HepG2 (cell line): ENCODE data around the gene PIGO. TPM values are rescaled to one million over a fixed set of nuclear protein-coding genes. Genes with fewer than 3 reads are reported as not detected.

Source experiments
- ATAC-seq: fragments of 200-7000 bp; cut with Tn5 transposase; 3 replicates; pipeline ENCODE4 v1.9.1; 2020; ENCODE audit warnings: mild to moderate bottlenecking, moderate library complexity
- BruUV-seq: library from RNA; stranded (reverse); fragments of 400-500 nt; replicated peaks from 2 replicates; lab custom pipeline; 2021; lab: Mats Ljungman, UMichigan
- CTCF ChIA-PET: fragments of 300-600 bp; formaldehyde crosslinking; extraction: SDS; loops from one replicate; lab custom pipeline; 2021; ENCODE audit warnings: low total read pairs, inconsistent platforms, low intra/inter-chr PET ratio; lab: Yijun Ruan, JAX
- POLR2A ChIA-PET: fragments of 350-600 bp; sonication (Branson Sonifier 250); formaldehyde crosslinking; loops from one replicate; lab custom pipeline; 2020; ENCODE audit warnings: antibody characterized with exemption, inconsistent platforms; lab: Yijun Ruan, JAX
- DNase-seq: peaks from one replicate; pipeline ENCODE4 v3.0.0-alpha.2; 2015; ENCODE audit warnings: low spot score
- FAIRE-seq: peaks from 3 replicates; lab custom pipeline; 2011; peaks lifted over from hg19 to GRCh38; lab: Jason Lieb, UNC
- H2AFZ ChIP-seq: one replicate; pipeline ENCODE4 v1.6.1; 2011; ENCODE audit warnings: low read length, inconsistent platforms
- H3K27ac ChIP-seq: fragments of 300-600 bp; 3 replicates; pipeline ENCODE4 v1.8.0; 2011; ENCODE audit warnings: mixed run types, mild to moderate bottlenecking, mixed read lengths, low read length, inconsistent platforms; ENCODE audit not compliant: insufficient read depth; ENCODE audit errors: extremely low read length
- H3K27me3 ChIP-seq, 2 experiments: fragments of 200-600 bp in 1 of 2; 2 replicates in 1 of 2; 3 replicates in 1 of 2; pipeline versions ENCODE4 v1.6.0 to v1.8.0; 2011; ENCODE audit warnings: low read length in 2 of 2, mild to moderate bottlenecking in 2 of 2, moderate library complexity in 2 of 2, inconsistent platforms in 1 of 2; ENCODE audit not compliant: insufficient read depth in 2 of 2, control insufficient read depth in 1 of 2
- H3K36me3 ChIP-seq, 2 experiments: fragments of 200-600 bp in 1 of 2; replicated peaks in 1 of 2; 2 replicates in 1 of 2; 3 replicates in 1 of 2; pipeline versions ENCODE4 v1.5.1 to v1.8.0; 2011; ENCODE audit warnings: low read length in 2 of 2, inconsistent platforms in 1 of 2; ENCODE audit not compliant: insufficient read depth in 2 of 2, control insufficient read depth in 1 of 2
- H3K4me1 ChIP-seq: 2 replicates; pipeline ENCODE4 v1.5.1; 2012; ENCODE audit warnings: low read length, inconsistent platforms; ENCODE audit not compliant: insufficient read depth
- H3K4me2 ChIP-seq: 2 replicates; pipeline ENCODE4 v1.6.0; 2011; ENCODE audit warnings: low read depth, low read length, inconsistent platforms
- H3K4me3 ChIP-seq, 3 experiments: fragments of 200-600 bp in 1 of 3; sonication (generic), shearing (Covaris generic) in 1 of 3; replicated peaks in 1 of 3; 2 replicates each; pipeline ENCODE4 v1.5.1; 2011 to 2016; ENCODE audit warnings: low read length in 3 of 3, inconsistent platforms in 2 of 3, low read depth in 2 of 3, mild to moderate bottlenecking in 2 of 3, control low read depth in 1 of 3, mixed read lengths in 1 of 3; ENCODE audit not compliant: insufficient read depth in 1 of 3
- H3K79me2 ChIP-seq: one replicate; pipeline ENCODE4 v1.6.1; 2011; ENCODE audit warnings: low read length, inconsistent platforms; ENCODE audit not compliant: insufficient read depth
- H3K9ac ChIP-seq: 2 replicates; pipeline ENCODE4 v1.6.0; 2011; ENCODE audit warnings: mild to moderate bottlenecking, low read depth, low read length, inconsistent platforms; ENCODE audit not compliant: insufficient read depth
- H3K9me3 ChIP-seq: 2 replicates; pipeline ENCODE4 v1.5.1; 2012; ENCODE audit warnings: mild to moderate bottlenecking, low read length
- H4K20me1 ChIP-seq: 2 replicates; pipeline ENCODE4 v1.6.0; 2011; ENCODE audit warnings: inconsistent platforms, mild to moderate bottlenecking, low read length, moderate library complexity; ENCODE audit not compliant: insufficient read depth
- AKAP8 ChIP-seq: sonication (generic); formaldehyde crosslinking; IDR thresholded peaks from 2 replicates; pipeline ENCODE4 v1.5.1; 2020; ENCODE audit warnings: mild to moderate bottlenecking, missing genetic modification reagents
- FOXP1 ChIP-seq, 2 experiments: fragments of 450-650 bp in 1 of 2; IDR thresholded peaks; 2 replicates each; pipeline ENCODE4 v1.6.1; 2017 to 2018; ENCODE audit warnings: antibody characterized with exemption in 1 of 2
- SKIL ChIP-seq: sonication (generic); formaldehyde crosslinking; IDR thresholded peaks from 2 replicates; pipeline ENCODE4 v1.8.0; 2022; ENCODE audit warnings: missing genetic modification reagents, mild to moderate bottlenecking, moderate library complexity, borderline replicate concordance
- SMAD1 ChIP-seq: sonication (generic); formaldehyde crosslinking; IDR thresholded peaks from 2 replicates; pipeline ENCODE4 v1.4.0; 2020; ENCODE audit warnings: missing genetic modification reagents, low read depth, mild to moderate bottlenecking, borderline replicate concordance
- ZKSCAN1 ChIP-seq: fragments of 150-350 bp; IDR thresholded peaks from 2 replicates; pipeline ENCODE4 v1.6.1; 2014; ENCODE audit warnings: low read length
- ZKSCAN8 ChIP-seq: IDR thresholded peaks from 2 replicates; pipeline ENCODE4 v1.6.1; 2016; ENCODE audit warnings: borderline replicate concordance, missing genetic modification reagents, missing compliant biosample characterization
- WGBS: methylation state at CpG from one replicate; pipeline ENCODE4 v1.1.6; 2017; ENCODE audit warnings: low lambda C conversion rate; 5-methylcytosine and 5-hydroxymethylcytosine counted together
- in situ Hi-C: cut with HindIII; loops from 2 replicates; pipeline ENCODE4 v1.10.0; 2017; ENCODE audit warnings: low pct_unique_long_range_greater_than_20kb; ENCODE audit not compliant: extremely low pct_ligation_motif_present
- intact Hi-C: fragments of 100-400 bp; cut with micrococcal nuclease; formaldehyde crosslinking; loops from one replicate; pipeline ENCODE4 v1.10.0; 2022; ENCODE audit not compliant: unreplicated experiment
- polyA plus RNA-seq, 8 experiments: library from polyadenylated mRNA; depleted of rRNA in 3 of 8; stranded (reverse) in 7 of 8; unstranded in 1 of 8; fragments of >200 nt; fragmentation: Illumina TruSeq in 4 of 8; extraction: Trizol in 4 of 8; gene quantifications; 2 replicates each; pipeline versions ENCODE4 v1.2.1 to v1.2.3, GENCODE V29; 2011 to 2016; ENCODE audit warnings: low read depth in 4 of 8, missing spikeins in 1 of 8, mixed read lengths in 1 of 8; ENCODE audit not compliant: insufficient read depth in 1 of 8
- total RNA-seq, 5 experiments: library from RNA; depleted of rRNA; stranded (reverse); fragments of >200 nt; fragmentation: Illumina TruSeq; extraction: Trizol; gene quantifications; 2 replicates each; pipeline ENCODE4 v1.2.3, GENCODE V29; 2016; ENCODE audit warnings: low read depth in 1 of 5

PIGO gene
- total and polyA plus RNA-seq, 2 of the 13 experiments (the other 11 are each of a cell fraction or from before 2014, with no cell fraction given): 20.5 to 26.2 TPM

DNA sequence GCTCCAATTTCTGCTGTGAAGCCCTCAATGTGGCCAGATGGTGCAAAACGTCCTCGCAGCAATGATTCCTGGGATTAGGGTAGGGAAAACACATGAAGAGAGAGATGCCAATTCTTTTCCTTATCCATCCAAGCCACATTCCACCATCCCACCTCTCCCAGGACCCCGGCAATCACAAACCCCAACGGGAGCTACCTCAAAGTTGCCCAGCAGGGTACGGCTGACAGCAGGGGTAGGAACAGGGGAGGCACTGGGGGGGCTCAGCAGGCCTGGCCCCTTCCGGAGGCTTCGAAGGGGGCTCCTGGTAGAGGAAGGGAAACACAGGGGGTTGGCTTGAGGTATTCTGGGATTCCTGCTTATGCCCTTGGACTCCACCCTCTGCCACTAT lies 9.9 kb upstream of the PIGO start:
- no peak for TF ChIP-seq SKIL (CRISPR knock-in tag)
- no peak for TF ChIP-seq ZKSCAN8
- TF ChIP-seq FOXP1 (IDR thresholded peaks at IDR 0.05): no peak
- no peak for TF ChIP-seq FOXP1 (CRISPR knock-in tag; IDR thresholded peaks at IDR 0.05)
- no peak for TF ChIP-seq SMAD1 (CRISPR knock-in tag)
- TF ChIP-seq ZKSCAN1: no peak
- no peak for TF ChIP-seq AKAP8
- H3K4me3 ChIP-seq: no peak overlapping the region
- H2AFZ ChIP-seq: no peak overlapping the region
- H3K27ac ChIP-seq: no peak overlapping the region
- ATAC-seq (no peak), DNase-seq (no peak), FAIRE-seq (no peak)
- WGBS: 87% methylated on average over 7 of the region's 7 CpGs
- H3K79me2 ChIP-seq: peaks cover 16% of the 10 kb centered on the region
- no peaks in the 10 kb centered on the region; a peak in 1 of 5 replicates for H3K27me3 ChIP-seq
- H3K9me3 ChIP-seq: no peaks in the 10 kb centered on the region
- H3K9ac ChIP-seq: no peak overlapping the region
- intact Hi-C loops (no loop called here), in situ Hi-C loops (no loop called here)
- peaks cover 1 to 7% of the 10 kb centered on the region in 2 experiments; a peak in 2 of 5 replicates for H3K36me3 ChIP-seq
- CTCF ChIA-PET: no interaction called here
- H4K20me1 ChIP-seq: no peaks in the 10 kb centered on the region
- BruUV-seq: no TSS peak
- POLR2A ChIA-PET: no interaction called here
- H3K4me2 ChIP-seq: no peak overlapping the region
- peaks cover 30% of the 10 kb centered on the region for H3K4me1 ChIP-seq
